ENCODE results near the gene RNU5B-1. TPM values are rescaled to one million over a fixed set of nuclear protein-coding genes. Genes with fewer than 3 reads are reported as not detected.
"Not testable (repeated sequence)": the region's sequence is repeated elsewhere in the genome, so short reads cannot be mapped to it uniquely, and the experiment has no call there.

RNU5B-1 gene
- total RNA-seq, 6 donors from 2014 or later: 22.5 to 38.1 TPM; not detected in 4

- TF ChIP-seq POLR2AphosphoS5 (IDR thresholded peaks at IDR 0.05) (no peak), CTCF (IDR thresholded peaks at IDR 0.05) (no peak), EP300 (IDR thresholded peaks at IDR 0.05) (no peak), POLR2A (IDR thresholded peaks at IDR 0.05) (no peak)
- ATAC-seq (ENCODE audit: low FRiP score in 2 of 2) (no peak), DNase-seq (no peak)
- 95 to 100% methylated on average over 4 of the region's 4 CpGs for WGBS, 2 donors
- H3K36me3 ChIP-seq: peaks cover 0 to 32% (median 0%) of the 10 kb centered on the region in 4 donors
- no peaks in the 10 kb centered on the region for H3K27me3 ChIP-seq
- H3K4me1 ChIP-seq: no peaks in the 10 kb centered on the region
- no peaks in the 10 kb centered on the region for H3K9me3 ChIP-seq
- no peak overlapping the region for H3K27ac ChIP-seq
- H3K4me3 ChIP-seq: no peak overlapping the region
Measured at GRCh38 chr15:65268411-65268810, 36.1 kb upstream of the RNU5B-1 start.

- not testable (repeated sequence) for H3K9me3 ChIP-seq, H3K4me3 ChIP-seq, H3K4me1 ChIP-seq, H3K27me3 ChIP-seq, H3K27ac ChIP-seq
- peak; percentile 86 to 94 for ATAC-seq (ENCODE audit: low FRiP score in 2 of 2)
- H3K36me3 ChIP-seq: peaks cover 0 to 18% (median 0%) of the 10 kb centered on the region in 4 donors
- DNase-seq: peak in 1 of 2 donors; percentile 69
- TF ChIP-seq CTCF (IDR thresholded peaks at IDR 0.05): peak; percentile 36 to 70 (median 60)
- WGBS, 2 donors: 53 to 69% methylated on average over 10 to 15 of the region's 15 CpGs
Measured at GRCh38 chr15:65270811-65271545, 33.5 kb upstream of the RNU5B-1 start.

GRCh38 chr15:65275104-65275727 lies 29.3 kb upstream of the RNU5B-1 start:
- peaks cover 0 to 5% (median 0%) of the 10 kb centered on the region in 4 donors for H3K4me1 ChIP-seq
- TF ChIP-seq EP300 (IDR thresholded peaks at IDR 0.05) (no peak), POLR2AphosphoS5 (IDR thresholded peaks at IDR 0.05) (no peak), CTCF (IDR thresholded peaks at IDR 0.05) (no peak), POLR2A (IDR thresholded peaks at IDR 0.05) (no peak)
- H3K27me3 ChIP-seq: no peaks in the 10 kb centered on the region
- no peak overlapping the region for H3K4me3 ChIP-seq
- 64 to 77% methylated on average over 4 of the region's 4 CpGs for WGBS, 2 donors
- H3K36me3 ChIP-seq: peaks cover 0 to 3% (median 0%) of the 10 kb centered on the region in 4 donors
- DNase-seq (no peak), ATAC-seq (ENCODE audit: low FRiP score in 2 of 2) (no peak)
- H3K9me3 ChIP-seq: no peaks in the 10 kb centered on the region
- no peak overlapping the region for H3K27ac ChIP-seq

GRCh38 chr15:65275728-65276126 lies 28.8 kb upstream of the RNU5B-1 start:
- no peak overlapping the region for H3K27ac ChIP-seq
- H3K27me3 ChIP-seq: no peaks in the 10 kb centered on the region
- WGBS, 2 donors: 78 to 94% methylated on average over 2 of the region's 2 CpGs
- no peak overlapping the region for H3K4me3 ChIP-seq
- TF ChIP-seq POLR2A (IDR thresholded peaks at IDR 0.05): no peak
- H3K9me3 ChIP-seq: no peaks in the 10 kb centered on the region
- no peaks in the 10 kb centered on the region for H3K36me3 ChIP-seq
- peaks cover 0 to 5% (median 0%) of the 10 kb centered on the region in 4 donors for H3K4me1 ChIP-seq
- DNase-seq: no peak
- ATAC-seq (ENCODE audit: low FRiP score in 2 of 2): no peak

GRCh38 chr15:65277015-65277414 lies 27.5 kb upstream of the RNU5B-1 start:
- TF ChIP-seq CTCF (IDR thresholded peaks at IDR 0.05) (no peak), POLR2A (IDR thresholded peaks at IDR 0.05) (no peak), POLR2AphosphoS5 (IDR thresholded peaks at IDR 0.05) (no peak), EP300 (IDR thresholded peaks at IDR 0.05) (no peak)
- H3K27ac ChIP-seq: no peak overlapping the region
- H3K4me3 ChIP-seq: no peak overlapping the region
- peaks cover 0 to 5% (median 0%) of the 10 kb centered on the region in 4 donors for H3K4me1 ChIP-seq
- 78 to 85% methylated on average over 1 of the region's 1 CpG for WGBS, 2 donors
- no peaks in the 10 kb centered on the region for H3K27me3 ChIP-seq
- H3K36me3 ChIP-seq: no peaks in the 10 kb centered on the region
- ATAC-seq (ENCODE audit: low FRiP score in 2 of 2) (no peak), DNase-seq (no peak)
- H3K9me3 ChIP-seq: no peaks in the 10 kb centered on the region
